ENCODE results near the gene SMOC1.

SMOC1 gene

DNA sequence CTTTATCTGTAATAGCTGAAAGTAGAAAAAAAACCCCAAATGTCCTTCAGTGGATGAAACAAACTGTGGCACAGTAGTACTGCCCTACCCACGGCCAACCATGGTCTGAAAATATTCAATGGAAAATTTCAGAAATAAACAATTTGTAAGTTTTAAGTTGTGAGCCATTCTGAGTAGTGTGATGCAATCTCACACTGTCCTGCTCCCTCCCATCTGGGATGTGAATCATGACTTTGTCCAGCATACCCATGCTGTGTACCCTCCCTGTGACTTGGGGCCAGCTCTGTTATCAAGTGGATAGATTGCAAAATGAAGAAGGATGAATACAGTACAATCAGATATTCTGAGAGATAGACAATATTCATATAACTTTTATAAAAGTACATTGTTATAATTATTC is 106.2 kb downstream of the SMOC1 start:
- no peaks in the 10 kb centered on the region for H3K4me1 ChIP-seq (ENCODE audit: insufficient read depth, low read length)
- H3K9ac ChIP-seq (ENCODE audit: low read depth, low read length), result no peak overlapping the region
- H3K9me3 ChIP-seq (ENCODE audit: insufficient read depth, low read length, severe bottlenecking), result no peaks in the 10 kb centered on the region
- no peaks in the 10 kb centered on the region for H3K79me2 ChIP-seq (ENCODE audit: insufficient read depth, low read length)
- ATAC-seq (ENCODE audit: insufficient read depth, low read depth), result no peak
- no peak overlapping the region for H2AFZ ChIP-seq (ENCODE audit: low read depth, low read length)
- DNase-seq, result no peak
- no peak for TF ChIP-seq EZH2 (IDR thresholded peaks at IDR 0.05; ENCODE audit: borderline replicate concordance, low read depth, low read length, severe bottlenecking)
- TF ChIP-seq, protein P1, sequence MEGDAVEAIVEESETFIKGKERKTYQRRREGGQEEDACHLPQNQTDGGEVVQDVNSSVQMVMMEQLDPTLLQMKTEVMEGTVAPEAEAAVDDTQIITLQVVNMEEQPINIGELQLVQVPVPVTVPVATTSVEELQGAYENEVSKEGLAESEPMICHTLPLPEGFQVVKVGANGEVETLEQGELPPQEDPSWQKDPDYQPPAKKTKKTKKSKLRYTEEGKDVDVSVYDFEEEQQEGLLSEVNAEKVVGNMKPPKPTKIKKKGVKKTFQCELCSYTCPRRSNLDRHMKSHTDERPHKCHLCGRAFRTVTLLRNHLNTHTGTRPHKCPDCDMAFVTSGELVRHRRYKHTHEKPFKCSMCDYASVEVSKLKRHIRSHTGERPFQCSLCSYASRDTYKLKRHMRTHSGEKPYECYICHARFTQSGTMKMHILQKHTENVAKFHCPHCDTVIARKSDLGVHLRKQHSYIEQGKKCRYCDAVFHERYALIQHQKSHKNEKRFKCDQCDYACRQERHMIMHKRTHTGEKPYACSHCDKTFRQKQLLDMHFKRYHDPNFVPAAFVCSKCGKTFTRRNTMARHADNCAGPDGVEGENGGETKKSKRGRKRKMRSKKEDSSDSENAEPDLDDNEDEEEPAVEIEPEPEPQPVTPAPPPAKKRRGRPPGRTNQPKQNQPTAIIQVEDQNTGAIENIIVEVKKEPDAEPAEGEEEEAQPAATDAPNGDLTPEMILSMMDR (IDR thresholded peaks at IDR 0.05; ENCODE audit: borderline replicate concordance, extremely low read depth, low read length, poor library complexity, severe bottlenecking), result no peak
- no peak overlapping the region for H3K4me2 ChIP-seq (ENCODE audit: insufficient read depth, low read length)
- H4K20me1 ChIP-seq (ENCODE audit: insufficient read depth, low read length), result no peaks in the 10 kb centered on the region
- H3K27me3 ChIP-seq (ENCODE audit: insufficient read depth, low read length, poor library complexity), result peaks cover 5% of the 10 kb centered on the region
- no peak overlapping the region for H3K27ac ChIP-seq (ENCODE audit: low read length)
- no peaks in the 10 kb centered on the region for H3K36me3 ChIP-seq (ENCODE audit: insufficient read depth, low read length)
- H3K4me3 ChIP-seq (ENCODE audit: low read depth in 1 of 2, low read length in 2 of 2), result no peak overlapping the region

DNA sequence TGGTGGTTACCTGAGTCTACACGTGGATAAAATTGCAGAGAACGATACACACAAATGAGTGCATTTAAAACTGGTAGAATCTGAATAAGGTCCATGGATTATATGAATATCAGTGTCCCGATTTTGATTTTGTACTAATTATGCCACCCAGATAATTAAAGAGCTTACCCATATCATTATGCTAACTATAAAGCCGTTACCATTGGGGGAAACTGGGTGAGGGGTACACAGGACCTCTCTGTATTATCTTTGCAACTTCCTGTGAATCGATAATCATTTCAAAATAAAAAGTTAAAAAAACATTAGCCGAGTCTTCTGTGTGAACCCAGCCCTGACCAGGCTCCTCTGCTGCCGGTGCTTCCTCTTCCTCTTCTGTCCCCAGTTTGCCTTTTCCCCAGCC is 107.1 kb downstream of the SMOC1 start:
- no peak overlapping the region for H3K27ac ChIP-seq (ENCODE audit: low read length)
- no peak overlapping the region for H3K4me3 ChIP-seq (ENCODE audit: low read depth in 1 of 2, low read length in 2 of 2)
- ATAC-seq (ENCODE audit: insufficient read depth, low read depth), result no peak
- no peak for DNase-seq
- no peaks in the 10 kb centered on the region for H4K20me1 ChIP-seq (ENCODE audit: insufficient read depth, low read length)
- TF ChIP-seq, protein P1 (IDR thresholded peaks at IDR 0.05; ENCODE audit: borderline replicate concordance, extremely low read depth, low read length, poor library complexity, severe bottlenecking), result no peak
- no peak for TF ChIP-seq EZH2 (IDR thresholded peaks at IDR 0.05; ENCODE audit: borderline replicate concordance, low read depth, low read length, severe bottlenecking)
- H3K9ac ChIP-seq (ENCODE audit: low read depth, low read length), result no peak overlapping the region
- H3K79me2 ChIP-seq (ENCODE audit: insufficient read depth, low read length), result no peaks in the 10 kb centered on the region
- H2AFZ ChIP-seq (ENCODE audit: low read depth, low read length), result no peak overlapping the region
- no peaks in the 10 kb centered on the region for H3K9me3 ChIP-seq (ENCODE audit: insufficient read depth, low read length, severe bottlenecking)
- H3K36me3 ChIP-seq (ENCODE audit: insufficient read depth, low read length), result no peaks in the 10 kb centered on the region
- no peak overlapping the region for H3K4me2 ChIP-seq (ENCODE audit: insufficient read depth, low read length)
- H3K27me3 ChIP-seq (ENCODE audit: insufficient read depth, low read length, poor library complexity), result peaks cover 12% of the 10 kb centered on the region
- H3K4me1 ChIP-seq (ENCODE audit: insufficient read depth, low read length), result no peaks in the 10 kb centered on the region

DNA sequence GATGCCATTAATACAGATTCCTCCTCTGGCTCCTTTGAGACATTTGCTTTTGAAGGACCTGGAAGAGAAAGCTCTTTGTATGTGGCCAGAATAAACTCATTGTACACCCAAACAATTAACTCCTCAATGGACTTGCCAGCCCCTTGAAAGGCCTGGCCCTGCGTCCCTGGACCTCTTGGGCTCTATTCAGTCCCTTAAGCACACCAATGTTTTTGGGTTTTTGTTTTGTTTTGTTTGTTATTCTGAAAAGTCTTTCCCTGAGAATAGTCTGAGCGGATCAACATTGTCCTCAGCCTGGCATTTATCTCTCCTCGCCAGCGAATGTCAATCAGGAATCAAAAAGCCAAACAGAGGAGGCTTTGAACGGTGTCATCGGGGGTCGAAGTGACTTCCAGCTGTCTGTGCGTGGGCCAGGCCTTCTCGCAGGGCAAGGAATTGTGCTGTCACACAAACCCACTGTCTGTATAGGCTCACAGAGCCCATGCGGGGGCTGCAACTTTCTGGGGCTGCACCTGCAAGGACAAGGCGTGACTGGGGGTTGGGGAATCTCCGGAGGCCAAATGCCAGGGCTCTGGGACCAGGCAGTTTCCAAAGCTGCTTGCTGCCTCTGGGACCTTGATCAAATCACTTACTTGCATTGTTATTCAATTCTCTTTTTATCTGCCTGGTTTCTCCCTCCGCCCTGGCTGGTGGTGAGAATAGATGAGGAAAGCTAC is 108.3 kb downstream of the SMOC1 start:
- Histone ChIP-seq H3K9ac (ENCODE audit: low read depth, low read length) (no peak overlapping the region), H2AFZ (ENCODE audit: low read depth, low read length) (no peak overlapping the region), H3K27me3 (ENCODE audit: insufficient read depth, low read length, poor library complexity) (peaks cover 20% of the 10 kb centered on the region), H3K4me1 (ENCODE audit: insufficient read depth, low read length) (no peaks in the 10 kb centered on the region), H3K36me3 (ENCODE audit: insufficient read depth, low read length) (no peaks in the 10 kb centered on the region), H3K27ac (ENCODE audit: low read length) (no peak overlapping the region), H3K79me2 (ENCODE audit: insufficient read depth, low read length) (no peaks in the 10 kb centered on the region), H4K20me1 (ENCODE audit: insufficient read depth, low read length) (no peaks in the 10 kb centered on the region), H3K4me3 (ENCODE audit: low read depth in 1 of 2, low read length in 2 of 2) (no peak overlapping the region), H3K4me2 (ENCODE audit: insufficient read depth, low read length) (no peak overlapping the region), H3K9me3 (ENCODE audit: insufficient read depth, low read length, severe bottlenecking) (no peaks in the 10 kb centered on the region)
- ATAC-seq (ENCODE audit: insufficient read depth, low read depth), result no peak
- TF ChIP-seq, protein P1 (IDR thresholded peaks at IDR 0.05; ENCODE audit: borderline replicate concordance, extremely low read depth, low read length, poor library complexity, severe bottlenecking), result no peak
- no peak for TF ChIP-seq EZH2 (IDR thresholded peaks at IDR 0.05; ENCODE audit: borderline replicate concordance, low read depth, low read length, severe bottlenecking)
- DNase-seq, result no peak
